ENCODE data around the gene APBA2.
"Not testable (repeated sequence)": the region's sequence is repeated elsewhere in the genome, so short reads cannot be mapped to it uniquely, and the experiment has no call there.

The APBA2 gene

DNA sequence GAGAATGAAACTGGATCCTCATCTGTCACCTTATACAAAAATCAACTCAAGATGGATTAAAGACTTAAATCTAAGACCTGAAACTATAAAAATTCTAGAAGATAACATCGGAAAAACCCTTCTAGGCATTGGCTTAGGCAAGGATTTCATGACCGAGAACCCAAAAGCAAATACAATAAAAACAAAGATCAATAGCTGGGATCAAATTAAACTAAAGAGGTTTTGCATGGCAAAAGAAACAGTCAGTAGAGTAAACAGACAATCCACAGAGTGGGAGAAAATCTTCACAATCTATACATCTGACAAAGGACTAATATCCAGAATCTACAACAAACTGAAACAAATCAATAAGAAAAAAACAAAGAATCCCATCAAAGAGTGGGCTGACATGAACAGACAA, 281.3 kb downstream of the APBA2 start:
- not testable (repeated sequence) for DNase-seq (ENCODE audit: low spot score)
